ENCODE measurements around the gene MAPK14.

The MAPK14 gene

DNA sequence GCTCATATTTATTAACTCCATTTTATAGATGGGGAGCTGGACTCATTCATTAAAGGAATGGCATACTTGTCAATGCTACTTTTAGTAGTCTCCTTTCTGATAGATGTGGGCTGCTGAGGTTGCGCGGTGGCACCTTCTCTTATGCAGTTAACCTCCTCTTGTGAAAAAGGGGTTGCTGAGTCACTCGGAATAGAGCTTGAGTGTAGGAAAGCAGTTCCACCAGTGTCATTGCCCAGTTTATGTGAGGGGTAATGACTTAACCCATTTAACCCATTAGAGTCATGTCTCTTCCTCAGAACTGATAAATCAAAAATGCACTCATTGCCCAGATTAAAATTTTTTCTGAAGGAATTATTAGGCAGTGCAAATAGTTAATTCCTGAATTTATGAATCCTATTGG lies 6.3 kb downstream of the MAPK14 start:
- peaks cover 27% of the 10 kb centered on the region for H3K36me3 ChIP-seq
- H3K27me3 ChIP-seq: no peaks in the 10 kb centered on the region
- H3K9me3 ChIP-seq: no peaks in the 10 kb centered on the region
- H3K27ac ChIP-seq: no peak overlapping the region
- H3K4me3 ChIP-seq: no peak overlapping the region
- peaks cover 71% of the 10 kb centered on the region for H3K4me1 ChIP-seq
- H3K4me2 ChIP-seq: peak overlapping the region; percentile 83
- no peak overlapping the region for H3K9ac ChIP-seq
- no peak for TF ChIP-seq Cebpa-rat (IDR thresholded peaks at IDR 0.05)
- H4K20me1 ChIP-seq: peaks cover 100% of the 10 kb centered on the region

GRCh38 chr6:36034441-36034840 lies 6.8 kb downstream of the MAPK14 start:
- H3K4me2 ChIP-seq: peak overlapping the region; percentile 83; the same call in 1 of the 2 replicates
- peaks cover 27% of the 10 kb centered on the region for H3K36me3 ChIP-seq
- no peaks in the 10 kb centered on the region for H3K9me3 ChIP-seq
- TF ChIP-seq Cebpa-rat (IDR thresholded peaks at IDR 0.05): no peak
- H4K20me1 ChIP-seq: peaks cover 100% of the 10 kb centered on the region
- H3K27me3 ChIP-seq: no peaks in the 10 kb centered on the region
- peaks cover 71% of the 10 kb centered on the region for H3K4me1 ChIP-seq
- no peak overlapping the region for H3K4me3 ChIP-seq
- no peak overlapping the region for H3K27ac ChIP-seq
- no peak overlapping the region for H3K9ac ChIP-seq

- Histone ChIP-seq H3K27ac (no peak overlapping the region), H3K4me3 (no peak overlapping the region), H3K4me2 (no peak overlapping the region), H3K4me1 (peaks cover 67% of the 10 kb centered on the region), H3K9ac (no peak overlapping the region), H3K27me3 (no peaks in the 10 kb centered on the region), H4K20me1 (peaks cover 100% of the 10 kb centered on the region), H3K9me3 (no peaks in the 10 kb centered on the region), H3K36me3 (peaks cover 27% of the 10 kb centered on the region)
- no peak for TF ChIP-seq Cebpa-rat (IDR thresholded peaks at IDR 0.05)
These were observed 7.6 kb downstream of the MAPK14 start for GRCh38 chr6:36035225-36035624.

DNA sequence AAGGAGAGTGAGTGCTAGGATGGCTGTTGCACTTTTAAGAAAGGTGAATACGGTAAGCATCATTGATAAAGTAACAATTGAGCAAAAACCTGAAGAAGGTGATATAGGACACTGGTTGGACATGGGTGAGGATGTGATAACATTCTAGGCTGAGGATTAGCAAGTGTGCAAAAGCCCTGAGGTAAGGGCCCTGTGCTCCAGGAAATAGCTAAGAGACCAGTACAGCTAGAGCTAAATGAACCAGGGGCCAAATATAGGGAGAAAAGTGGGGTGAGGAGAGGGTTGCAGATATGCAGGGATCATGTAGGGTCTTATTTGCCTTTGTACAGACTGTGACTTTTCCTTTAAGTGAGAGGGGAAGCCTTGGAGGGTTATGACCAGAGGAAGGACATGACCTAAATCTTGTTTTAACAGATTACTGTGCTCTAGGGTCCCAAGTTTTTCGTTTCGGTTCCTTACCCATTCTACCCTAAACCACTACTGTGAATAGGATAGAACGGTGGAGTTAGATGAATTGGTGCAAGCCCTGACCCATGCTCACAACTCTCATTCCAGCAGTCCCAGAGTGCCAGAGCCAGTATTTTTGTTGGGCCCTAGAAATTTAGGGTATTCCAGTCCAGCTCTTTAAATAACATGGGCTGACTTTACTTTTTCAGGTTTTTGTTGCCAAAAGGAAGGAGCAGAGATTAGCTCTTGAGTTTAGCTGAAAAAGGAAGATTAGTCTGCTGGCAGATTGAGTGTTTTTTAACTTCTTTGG lies 10.7 kb downstream of the MAPK14 start:
- peaks cover 36% of the 10 kb centered on the region for H3K4me1 ChIP-seq
- peak overlapping the region; percentile 57 for H3K4me2 ChIP-seq
- H4K20me1 ChIP-seq: peaks cover 100% of the 10 kb centered on the region

GRCh38 chr6:36039112-36039511 lies 11.5 kb downstream of the MAPK14 start:
- peaks cover 100% of the 10 kb centered on the region for H4K20me1 ChIP-seq
- peaks cover 35% of the 10 kb centered on the region for H3K36me3 ChIP-seq
- TF ChIP-seq Cebpa-rat (IDR thresholded peaks at IDR 0.05): no peak
- H3K9me3 ChIP-seq: no peaks in the 10 kb centered on the region
- H3K27me3 ChIP-seq: no peaks in the 10 kb centered on the region
- no peak overlapping the region for H3K27ac ChIP-seq
- no peak overlapping the region for H3K4me3 ChIP-seq
- no peak overlapping the region for H3K9ac ChIP-seq
- H3K4me1 ChIP-seq: peaks cover 28% of the 10 kb centered on the region
- H3K4me2 ChIP-seq: no peak overlapping the region

More for the DNA sequence above, 10.7 kb downstream of the MAPK14 start:
- Histone ChIP-seq H3K4me3 (no peak overlapping the region), H3K36me3 (peaks cover 33% of the 10 kb centered on the region), H3K27ac (peak overlapping the region; percentile 2; the same call in 1 of the 2 replicates), H3K9ac (no peak overlapping the region; the same call in 1 of the 2 replicates), H3K27me3 (no peaks in the 10 kb centered on the region), H3K9me3 (no peaks in the 10 kb centered on the region)
- TF ChIP-seq Cebpa-rat (IDR thresholded peaks at IDR 0.05): no peak

DNA sequence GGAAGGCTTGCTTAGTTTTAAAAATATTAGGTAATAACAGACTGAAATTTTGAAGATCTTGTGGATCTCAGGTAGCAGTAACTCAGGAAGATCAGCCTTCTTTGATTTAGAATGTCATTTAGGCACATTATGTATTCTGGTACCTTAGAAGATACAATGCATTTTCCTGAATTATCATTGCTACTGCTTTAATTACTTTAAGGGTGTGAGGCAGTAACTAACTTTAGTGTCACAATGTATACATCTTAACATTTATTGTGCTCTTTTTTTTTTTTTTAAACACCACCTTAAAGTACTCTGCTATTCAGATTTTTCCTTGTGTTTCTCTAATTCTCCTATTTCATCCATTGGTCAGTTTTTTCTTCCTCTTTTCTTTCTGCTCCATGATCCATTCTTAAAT lies 13.3 kb downstream of the MAPK14 start:
- H3K27me3 ChIP-seq: no peaks in the 10 kb centered on the region
- no peak for TF ChIP-seq Cebpa-rat (IDR thresholded peaks at IDR 0.05)
- no peak overlapping the region for H3K4me3 ChIP-seq
- H3K4me2 ChIP-seq: no peak overlapping the region
- H3K36me3 ChIP-seq: peaks cover 37% of the 10 kb centered on the region; the same call in 1 of the 2 replicates
- H3K4me1 ChIP-seq: peaks cover 23% of the 10 kb centered on the region
- no peaks in the 10 kb centered on the region for H3K9me3 ChIP-seq
- no peak overlapping the region for H3K27ac ChIP-seq
- H3K9ac ChIP-seq: no peak overlapping the region
- peaks cover 100% of the 10 kb centered on the region for H4K20me1 ChIP-seq

GRCh38 chr6:36042618-36043260 lies 15.1 kb downstream of the MAPK14 start:
- Histone ChIP-seq H3K4me3 (no peak overlapping the region), H4K20me1 (peaks cover 100% of the 10 kb centered on the region), H3K36me3 (peaks cover 41% of the 10 kb centered on the region; the same call in 1 of the 2 replicates), H3K4me1 (peaks cover 10% of the 10 kb centered on the region), H3K27me3 (no peaks in the 10 kb centered on the region), H3K4me2 (no peak overlapping the region), H3K9ac (no peak overlapping the region), H3K9me3 (no peaks in the 10 kb centered on the region), H3K27ac (no peak overlapping the region)
- TF ChIP-seq Cebpa-rat (IDR thresholded peaks at IDR 0.05): no peak

- peaks cover 7% of the 10 kb centered on the region for H3K4me1 ChIP-seq
- H3K9ac ChIP-seq: no peak overlapping the region
- no peak for TF ChIP-seq Cebpa-rat (IDR thresholded peaks at IDR 0.05)
- no peak overlapping the region for H3K4me3 ChIP-seq
- H3K9me3 ChIP-seq: no peaks in the 10 kb centered on the region
- H4K20me1 ChIP-seq: peaks cover 96% of the 10 kb centered on the region
- H3K36me3 ChIP-seq: peaks cover 46% of the 10 kb centered on the region
- no peak overlapping the region for H3K4me2 ChIP-seq
- H3K27me3 ChIP-seq: no peaks in the 10 kb centered on the region
- H3K27ac ChIP-seq: no peak overlapping the region
These were observed 22.0 kb downstream of the MAPK14 start for GRCh38 chr6:36049582-36049981.

- no peak for TF ChIP-seq Cebpa-rat (IDR thresholded peaks at IDR 0.05)
- H4K20me1 ChIP-seq: peaks cover 96% of the 10 kb centered on the region
- no peak overlapping the region for H3K27ac ChIP-seq
- H3K36me3 ChIP-seq: peaks cover 46% of the 10 kb centered on the region
- no peaks in the 10 kb centered on the region for H3K27me3 ChIP-seq
- no peak overlapping the region for H3K4me2 ChIP-seq
- no peak overlapping the region for H3K4me3 ChIP-seq
- no peak overlapping the region for H3K9ac ChIP-seq
- H3K4me1 ChIP-seq: peaks cover 12% of the 10 kb centered on the region
- no peaks in the 10 kb centered on the region for H3K9me3 ChIP-seq
These were observed 22.7 kb downstream of the MAPK14 start for GRCh38 chr6:36050305-36050704.

Data from BLaER1 (cell line).